Stimulated activated CD4-positive, alpha-beta T cell treated with anti-CD3 and anti-CD28 coated beads, TNF-alpha, amount 100 ng/mL, for 4 hours (primary cell): ENCODE measurements around the gene EFEMP1.

ENCODE experiments used
- DNase-seq, 3 experiments: peaks; one replicate each; pipeline ENCODE4 v3.0.0-alpha.2; 2020; ENCODE audit warnings: low read depth in 3 of 3

Gene EFEMP1

DNA sequence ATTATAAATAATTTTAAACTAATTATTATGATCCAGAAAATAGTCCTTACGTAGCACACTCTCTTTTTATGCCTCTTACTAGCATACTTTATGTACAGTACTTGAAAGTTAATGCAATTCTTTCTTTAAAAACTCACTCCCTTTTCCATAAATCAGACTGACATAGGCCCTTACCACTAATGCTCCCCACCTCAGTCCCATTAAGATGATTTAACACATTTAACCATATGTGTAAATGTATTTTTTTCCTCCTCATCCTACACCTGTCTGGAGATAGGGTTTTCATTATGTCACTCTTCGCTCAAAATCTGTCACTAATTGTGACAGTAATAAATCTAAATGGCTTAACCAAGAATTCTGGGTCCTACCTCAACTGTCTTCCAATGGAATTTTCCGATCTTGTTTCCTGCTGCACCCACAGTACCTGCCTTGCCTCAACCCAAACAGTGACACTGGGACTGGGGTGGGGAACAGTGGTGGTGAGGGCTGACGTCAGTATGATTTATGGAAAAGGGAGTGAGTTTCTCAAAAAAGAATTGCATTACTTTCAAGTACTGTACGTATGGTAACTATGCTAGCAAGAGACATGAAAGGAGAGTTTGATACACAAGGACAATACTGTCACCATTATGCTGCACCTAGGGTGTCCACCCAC is 25.1 kb downstream of the EFEMP1 start:
- no peak for DNase-seq

DNA sequence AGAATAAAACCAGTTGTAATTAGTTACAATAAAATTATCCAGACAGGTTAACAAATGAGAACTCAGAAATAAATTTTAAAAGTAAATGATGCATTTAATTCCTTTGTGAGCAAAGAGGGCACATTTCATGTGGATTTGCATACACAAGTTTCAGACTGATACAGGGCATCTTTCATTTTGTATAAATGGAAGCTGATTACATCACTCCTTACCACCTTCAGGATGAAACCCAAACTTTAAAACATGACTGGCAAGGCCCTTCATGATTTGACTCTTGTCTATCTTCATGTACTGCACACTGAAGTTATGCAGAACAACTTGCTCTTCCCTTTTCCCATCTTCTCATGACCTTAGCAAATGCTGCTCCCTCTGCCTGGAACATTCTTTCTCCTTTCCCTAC is 26.9 kb downstream of the EFEMP1 start:
- DNase-seq = no peak

DNA sequence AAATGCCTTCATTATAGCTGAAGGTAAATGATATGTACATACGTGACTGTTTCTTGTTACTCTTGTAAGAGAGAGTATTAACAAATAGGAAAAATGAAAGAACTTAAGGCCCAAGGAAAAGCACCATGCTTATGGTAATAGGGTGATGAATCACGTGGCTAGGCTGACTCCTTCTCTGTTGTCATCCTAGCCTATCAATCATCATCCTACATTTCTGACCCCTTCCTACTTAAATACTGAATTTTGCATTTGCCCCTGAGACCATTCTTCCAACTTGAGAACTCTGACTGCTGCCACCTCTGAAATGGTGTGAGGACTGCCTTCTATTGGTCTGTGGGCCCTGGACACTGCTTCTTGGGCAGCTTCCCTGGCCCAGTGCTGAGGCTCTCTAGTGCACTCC is 28.9 kb downstream of the EFEMP1 start:
- DNase-seq = no peak

DNA sequence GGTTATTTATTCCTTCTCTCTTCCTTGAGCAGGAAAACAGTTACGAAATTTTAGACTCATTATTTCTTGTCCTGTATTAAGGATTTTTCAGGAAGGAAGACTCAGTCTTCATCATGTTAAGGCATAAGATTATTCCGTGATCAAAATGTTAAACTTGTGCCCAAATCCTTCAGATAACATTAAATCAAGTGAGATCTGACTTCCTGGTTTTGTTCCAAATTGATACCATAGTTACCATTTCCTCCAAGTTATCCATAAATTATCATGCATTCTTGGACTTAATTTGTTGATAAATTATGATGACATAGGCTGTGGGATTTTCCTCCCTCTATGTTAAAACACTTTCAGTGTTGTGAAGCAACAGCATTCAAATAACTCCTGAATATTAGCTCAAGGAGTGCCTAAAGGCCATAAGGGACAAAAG is 31.9 kb downstream of the EFEMP1 start:
- DNase-seq = no peak

DNA sequence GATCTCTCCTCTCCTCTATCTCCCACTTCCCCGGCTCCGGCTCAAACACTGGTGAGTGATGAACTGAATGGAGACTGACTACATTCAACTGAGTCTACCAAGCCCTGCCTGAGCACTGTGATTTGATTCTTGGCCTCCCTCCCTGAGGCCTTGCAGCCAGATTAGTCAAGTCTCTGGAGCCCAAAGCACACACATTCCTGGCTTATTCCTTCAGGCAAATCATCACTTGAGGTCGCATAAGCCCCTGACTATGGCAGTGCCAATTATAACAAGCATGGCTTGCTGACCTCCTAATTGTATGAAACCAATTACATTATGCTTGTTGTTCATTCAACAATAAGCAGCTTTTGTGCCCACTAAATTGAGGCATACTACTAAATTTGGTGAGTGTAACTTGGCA is 34.6 kb downstream of the EFEMP1 start:
- DNase-seq = no peak

DNA sequence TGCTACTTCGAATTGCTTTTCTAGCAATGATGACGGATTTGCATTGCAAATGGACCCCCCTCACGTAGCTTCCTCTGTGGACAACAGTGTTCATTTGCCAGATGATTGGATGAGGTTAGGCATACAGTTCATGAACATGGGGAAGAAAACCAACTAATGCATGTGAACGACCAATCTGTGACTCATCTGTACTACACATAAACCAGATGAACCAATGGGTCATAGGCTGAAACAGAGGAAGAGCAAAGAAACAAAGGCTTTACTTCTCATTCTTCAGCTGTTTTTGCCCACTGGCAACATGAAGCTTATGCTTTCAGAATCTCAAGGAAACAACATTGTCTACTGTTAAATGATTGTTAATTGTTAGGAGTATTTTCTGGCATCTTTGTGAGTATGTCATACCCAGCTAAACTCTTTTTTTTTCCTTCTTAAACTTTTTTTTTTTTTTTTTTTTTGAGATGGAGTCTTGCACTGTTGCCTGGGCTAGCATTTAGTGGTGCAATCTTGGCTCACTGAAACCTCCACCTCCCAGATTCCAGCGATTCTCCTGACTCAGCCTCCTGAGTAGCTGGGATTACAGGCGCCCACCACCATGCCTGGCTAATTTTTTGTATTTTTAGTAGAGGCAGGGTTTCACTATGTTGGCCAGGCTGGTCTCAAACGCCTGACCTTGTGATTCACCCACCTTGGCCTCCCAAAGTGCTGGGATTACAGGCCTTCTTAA is 35.5 kb downstream of the EFEMP1 start:
- no peak for DNase-seq

DNA sequence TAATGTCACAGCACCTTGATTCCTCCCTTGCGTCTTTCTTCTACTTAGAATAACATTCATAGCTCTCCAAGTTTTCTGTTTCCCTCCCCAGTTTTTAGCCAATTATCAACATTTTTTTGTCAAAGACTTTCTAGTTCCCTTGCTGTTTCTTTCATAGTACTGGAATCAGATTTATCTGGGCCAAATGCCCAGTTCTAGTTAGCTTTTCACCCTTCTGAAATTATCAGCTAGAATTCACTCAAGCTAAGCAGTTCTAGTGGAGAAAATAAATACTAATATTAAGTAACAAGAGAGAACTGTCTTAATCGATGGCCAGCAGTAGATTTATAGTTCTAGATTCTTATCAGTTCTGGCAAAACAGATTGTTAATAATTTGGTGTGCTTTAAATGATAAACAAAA is 36.2 kb downstream of the EFEMP1 start:
- DNase-seq = no peak

DNA sequence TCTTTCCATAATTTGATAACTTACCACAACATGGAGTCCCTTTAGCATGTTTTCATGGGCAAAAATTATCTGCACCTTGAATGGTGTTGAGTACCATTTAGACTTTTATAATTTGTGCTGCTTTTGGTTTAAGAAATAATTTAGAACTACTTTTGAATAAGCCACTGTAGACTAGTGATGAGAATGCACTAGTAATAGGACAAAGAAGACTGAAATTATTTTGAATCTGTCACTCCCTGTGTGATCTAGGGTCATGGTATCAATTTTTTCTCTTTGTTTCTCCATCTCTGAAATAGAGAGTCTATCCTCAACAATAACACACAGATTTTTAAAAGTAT is 37.7 kb downstream of the EFEMP1 start:
- DNase-seq = no peak

DNA sequence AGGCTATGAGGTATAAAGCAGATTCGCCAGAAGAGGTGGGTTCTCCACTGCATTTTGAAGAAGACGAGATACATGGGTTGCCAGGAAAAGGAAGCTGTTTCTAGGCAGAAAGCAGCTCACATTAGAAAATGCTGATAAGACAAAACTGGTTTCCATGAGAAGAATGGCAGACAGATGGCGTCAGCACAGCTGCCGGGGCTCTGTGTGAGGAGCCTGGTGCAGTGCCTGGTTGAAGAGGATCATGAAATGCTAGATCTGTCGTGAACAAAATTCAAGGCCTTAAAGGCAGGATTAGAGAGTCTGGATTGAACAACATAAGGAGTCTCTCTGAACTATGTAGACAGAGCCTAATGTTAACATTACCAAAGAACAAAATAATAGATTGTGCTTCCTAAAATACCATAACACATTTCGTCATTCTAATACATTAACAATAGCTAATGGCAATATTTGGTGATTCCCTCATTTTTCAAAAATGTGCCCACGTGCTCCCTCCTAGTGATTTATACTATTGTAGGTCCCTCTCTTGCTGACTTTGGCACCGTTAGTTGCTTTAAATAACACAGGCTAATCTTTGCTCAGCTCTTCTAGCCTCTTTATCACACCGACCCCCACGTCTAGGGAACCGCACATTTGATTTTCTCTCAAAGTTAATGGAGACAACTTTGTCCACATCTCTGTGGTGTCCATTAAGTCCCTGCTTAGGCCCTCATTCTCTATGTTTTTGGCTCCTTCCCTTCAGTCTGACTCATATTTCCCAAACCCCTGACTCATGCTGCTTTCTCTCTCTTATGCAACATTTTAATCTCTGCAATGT is 38.2 kb downstream of the EFEMP1 start:
- DNase-seq = no peak

DNA sequence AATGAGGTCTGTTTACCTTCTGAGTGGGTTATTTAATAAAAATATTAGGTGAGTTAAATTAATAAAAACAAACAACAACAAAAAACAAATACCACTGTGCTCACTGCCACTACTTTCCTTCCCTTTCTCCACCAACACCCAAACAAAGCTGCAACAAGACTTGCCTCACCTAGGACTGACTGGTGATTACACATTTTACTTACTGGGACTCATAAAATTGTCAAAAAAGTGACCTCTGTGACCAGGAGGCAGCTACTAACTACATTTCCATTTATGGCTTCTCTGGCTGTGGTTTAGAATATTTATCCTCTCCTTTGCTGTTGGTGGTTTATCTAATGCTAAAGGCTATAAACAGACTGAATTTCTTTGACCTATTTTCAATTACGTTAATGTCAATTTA is 39.8 kb downstream of the EFEMP1 start:
- no peak for DNase-seq

DNA sequence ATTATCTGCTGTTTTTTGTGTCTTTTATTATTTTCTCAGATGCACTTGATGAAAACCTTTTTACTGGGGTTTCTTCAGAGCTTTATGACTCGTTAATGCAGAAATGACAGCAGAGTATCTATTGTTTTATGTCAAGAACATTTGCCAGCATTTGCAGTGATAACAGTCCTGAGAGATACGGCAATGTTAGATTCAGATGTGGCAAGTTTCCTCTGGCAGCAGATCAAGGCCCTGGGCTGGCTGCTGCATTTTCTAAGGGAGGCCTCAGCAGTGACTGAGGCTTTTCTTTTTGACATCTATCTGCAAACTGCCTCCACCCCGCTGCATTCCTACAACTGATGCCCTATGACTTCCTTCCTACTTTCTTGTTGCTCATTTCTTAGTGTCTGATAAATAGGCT is 40.2 kb downstream of the EFEMP1 start:
- no peak for DNase-seq

DNA sequence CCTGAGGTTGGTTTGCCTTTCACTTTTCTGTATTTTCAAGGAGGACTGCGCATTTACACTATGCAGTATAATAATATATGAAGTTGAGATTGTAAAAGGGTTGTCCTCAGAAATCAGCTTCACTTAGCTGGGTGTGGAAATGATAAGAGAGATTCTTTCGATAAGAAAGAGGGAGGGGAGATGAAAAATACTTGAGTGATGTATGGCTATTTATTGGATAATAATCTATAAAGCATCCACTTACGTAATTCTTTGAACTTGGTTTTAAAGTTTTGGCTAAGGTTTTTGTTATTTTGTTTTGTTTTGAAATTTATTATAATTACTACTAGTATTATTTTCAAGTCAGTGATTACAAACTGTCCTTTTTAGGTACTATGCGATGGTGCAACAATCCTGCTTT is 40.6 kb downstream of the EFEMP1 start:
- DNase-seq = no peak

DNA sequence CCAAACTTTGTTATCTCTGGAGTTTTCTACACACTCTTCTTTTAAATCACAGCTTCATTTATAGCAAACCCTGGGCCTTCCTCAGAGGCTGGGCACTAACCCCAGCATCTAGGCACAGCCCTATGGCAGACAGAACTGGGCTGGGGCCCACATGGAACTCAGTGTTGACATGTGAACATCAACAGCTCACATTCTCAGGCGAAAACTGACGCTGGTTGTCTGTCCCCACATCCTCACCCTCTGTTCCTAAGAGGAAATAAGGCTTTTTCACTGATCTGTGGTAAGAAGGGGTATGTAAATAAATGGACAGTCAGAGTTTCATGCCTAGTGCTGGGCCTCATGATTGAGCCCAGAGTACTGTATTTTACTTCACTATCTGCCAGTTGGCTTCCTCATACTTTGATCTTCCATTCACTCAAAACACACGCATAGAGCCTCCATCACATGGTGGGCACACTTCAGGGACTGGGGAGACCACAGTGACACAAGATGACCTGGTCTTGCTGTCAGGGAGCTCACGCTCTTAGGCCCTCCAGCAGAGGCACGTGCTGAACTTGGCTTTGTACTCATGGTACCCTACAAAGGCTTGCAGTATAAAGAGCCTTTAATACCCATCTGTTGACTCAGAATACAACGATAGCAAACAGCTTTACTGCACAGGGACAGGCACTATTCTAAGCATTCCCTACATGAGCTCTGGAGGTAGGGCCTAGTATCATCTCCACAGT is 43.0 kb downstream of the EFEMP1 start:
- no peak for DNase-seq

DNA sequence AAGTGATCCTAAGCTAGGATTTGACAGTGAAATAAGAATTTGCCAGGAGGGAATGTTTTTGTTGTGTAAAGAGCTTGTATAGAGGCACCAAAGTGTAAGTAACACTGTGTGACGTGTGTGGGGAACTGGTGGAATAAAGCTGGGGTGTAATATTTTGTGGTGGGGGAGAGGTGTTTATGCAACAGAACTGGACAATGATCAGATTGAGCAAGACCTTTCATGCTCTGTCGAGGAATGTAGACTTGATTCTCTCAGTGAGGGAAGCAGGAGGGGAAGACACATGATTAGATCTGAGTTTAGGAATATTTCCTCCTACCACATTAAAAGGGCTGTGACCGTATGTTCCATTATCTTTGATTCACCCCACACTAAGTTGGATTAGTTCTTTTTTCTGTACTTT is 43.6 kb downstream of the EFEMP1 start:
- no peak for DNase-seq

DNA sequence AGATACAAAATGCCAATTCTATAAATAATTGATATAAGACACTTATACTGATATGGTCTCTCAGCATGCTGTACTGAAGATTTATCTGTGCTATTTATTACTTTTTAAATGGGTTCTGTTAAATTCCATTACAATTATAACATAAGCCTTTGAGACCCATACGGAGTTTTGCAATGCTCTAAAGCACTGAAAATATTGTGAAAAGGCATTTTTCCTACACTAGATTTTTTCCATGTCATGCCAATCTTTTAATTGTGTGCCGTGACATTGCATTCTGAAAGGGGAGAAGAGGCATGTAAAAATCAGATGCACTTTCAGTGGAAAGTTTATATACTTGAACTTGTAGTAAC is 46.5 kb downstream of the EFEMP1 start:
- no peak for DNase-seq

DNA sequence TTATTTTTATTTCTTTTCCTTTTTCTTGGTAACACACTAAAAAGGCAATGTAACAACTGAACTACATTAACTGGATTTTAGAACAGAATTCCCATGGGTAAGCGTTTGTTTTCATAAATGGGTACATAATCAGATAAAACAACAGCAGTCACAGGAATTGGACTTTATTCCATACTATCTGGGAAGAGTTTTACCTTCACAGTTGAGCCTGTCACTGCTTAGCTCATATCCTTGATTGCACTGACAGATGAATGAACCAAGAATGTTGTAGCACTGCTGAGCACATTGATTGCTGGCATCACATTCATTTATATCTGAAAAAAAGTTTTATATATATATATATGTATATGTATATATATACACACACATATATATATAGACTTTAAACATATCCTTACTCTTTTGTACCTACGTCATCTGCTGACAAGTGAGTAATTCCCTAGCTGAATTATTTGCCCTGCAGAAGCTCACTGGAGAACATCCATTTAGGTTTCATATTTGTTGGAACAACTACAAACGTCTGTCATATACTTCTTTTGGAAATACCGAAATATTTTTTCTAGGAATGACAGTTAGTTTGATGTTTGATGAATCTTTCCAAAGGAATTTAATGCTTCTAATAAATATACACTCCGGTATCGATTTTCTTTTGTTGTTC is 47.0 kb downstream of the EFEMP1 start:
- DNase-seq = no peak

DNA sequence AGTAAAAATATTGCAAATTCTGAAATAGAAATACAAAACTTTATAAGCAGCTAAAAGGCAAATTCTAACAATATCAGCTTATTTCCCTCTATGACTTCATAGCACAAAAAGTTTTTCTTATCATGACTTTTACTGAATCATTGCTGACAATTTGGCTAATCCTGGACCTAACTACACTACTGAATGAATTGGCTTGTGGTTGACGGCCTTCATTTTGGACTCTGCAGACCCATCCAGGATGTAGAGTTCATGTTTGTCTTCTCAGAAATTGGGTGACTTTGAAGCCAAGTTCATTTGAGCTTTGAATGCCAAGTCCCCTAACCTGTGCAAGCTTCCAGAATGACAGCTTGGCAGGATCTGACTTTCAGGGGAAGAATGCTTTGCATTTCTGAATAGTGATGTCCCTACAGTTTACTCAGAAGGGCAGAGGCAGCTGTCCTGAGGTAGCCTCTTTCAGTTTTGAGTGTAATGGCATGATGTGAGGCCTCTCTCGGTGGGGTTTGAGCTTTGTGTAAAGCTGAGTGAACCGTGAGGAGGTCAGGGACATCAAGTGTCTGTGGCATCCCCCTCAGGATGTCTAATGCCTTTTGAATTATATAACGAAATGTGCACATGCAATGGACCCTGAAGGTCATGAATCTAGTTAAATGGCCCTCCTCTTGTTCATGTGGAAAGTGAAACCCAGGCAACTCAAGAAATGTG is 48.0 kb downstream of the EFEMP1 start:
- no peak for DNase-seq

DNA sequence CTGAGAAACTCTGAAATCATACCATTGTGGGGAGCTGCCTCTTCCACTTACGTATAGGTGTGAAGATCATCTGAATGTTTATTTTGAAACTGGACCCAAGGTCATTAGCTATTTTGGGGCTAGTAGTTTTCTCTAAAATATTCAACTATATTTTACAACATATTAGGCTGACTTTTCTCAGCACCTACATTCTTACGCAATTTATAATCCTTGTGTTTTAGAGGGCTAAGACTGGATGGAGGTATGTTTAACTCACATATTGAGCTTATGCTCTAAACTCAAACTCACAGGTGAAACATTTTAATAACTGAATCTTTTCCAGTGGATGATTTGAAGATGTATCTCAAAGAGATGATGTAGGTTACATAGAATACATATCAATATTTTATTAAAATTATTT is 49.2 kb downstream of the EFEMP1 start:
- no peak for DNase-seq

DNA sequence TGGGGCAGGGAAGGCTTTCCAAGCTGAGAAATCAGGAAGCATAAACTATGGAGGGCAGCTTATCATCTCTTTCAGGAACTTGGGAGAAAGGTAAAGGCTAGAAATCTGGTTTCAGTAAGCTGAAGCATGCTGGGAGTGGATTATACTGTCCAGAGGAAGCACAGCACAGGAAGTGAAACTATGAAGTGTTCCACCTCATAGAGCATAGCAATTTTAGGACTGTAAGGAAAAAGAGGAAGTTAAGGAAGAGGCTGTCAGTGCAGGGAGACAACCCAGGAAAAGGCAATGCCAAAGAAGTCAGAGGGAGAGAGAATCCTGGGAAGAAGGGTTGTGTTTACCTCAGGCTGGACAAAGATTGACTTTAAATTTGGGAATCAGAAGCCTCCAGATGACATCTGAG is 51.9 kb downstream of the EFEMP1 start:
- no peak for DNase-seq

DNA sequence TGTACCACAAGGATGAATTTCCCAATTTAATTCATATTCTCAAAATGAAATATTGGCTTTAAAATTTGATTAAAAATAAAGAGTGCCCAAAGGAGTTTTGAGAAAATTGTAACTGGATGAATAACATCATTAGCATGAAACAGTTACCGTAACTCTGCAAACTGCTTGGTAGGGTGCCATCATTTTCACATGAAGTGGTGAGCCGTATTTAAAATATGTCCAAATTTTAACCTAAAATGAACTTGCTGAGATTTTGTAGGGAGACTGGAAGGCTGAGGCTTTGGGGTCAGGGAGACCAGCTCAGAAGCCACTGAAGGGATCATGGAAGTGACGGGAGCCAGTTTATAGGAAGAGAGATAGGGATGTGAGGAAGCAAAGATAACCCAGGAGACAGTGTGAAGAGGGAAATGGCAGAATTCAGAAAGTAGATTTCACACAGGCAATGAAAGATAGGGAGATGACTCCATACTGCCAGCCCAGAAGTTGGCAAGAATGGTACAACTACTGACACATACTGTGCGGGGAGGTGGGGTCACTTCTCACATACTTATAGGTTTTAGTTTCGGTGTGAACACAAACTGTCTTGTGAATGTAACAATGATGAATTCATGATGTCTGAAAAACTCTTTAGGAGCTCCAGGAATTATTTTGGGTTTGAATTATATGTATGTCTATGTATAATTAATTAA is 53.8 kb downstream of the EFEMP1 start:
- DNase-seq = no peak
